Endothelial cell (in vitro differentiated cells): ENCODE measurements around the gene KCNJ4. TPM values are rescaled to one million over a fixed set of nuclear protein-coding genes. Genes with fewer than 3 reads are reported as not detected.

Experiments used
- DNase-seq: peaks from one replicate; pipeline ENCODE4 v3.0.0; 2021; ENCODE audit warnings: low spot score
- H3K27ac Mint-ChIP-seq: one replicate; pipeline ENCODE4 v1.8.0; 2021; ENCODE audit warnings: mixed read lengths, inconsistent platforms; ENCODE audit not compliant: unreplicated experiment
- H3K27me3 Mint-ChIP-seq: one replicate; pipeline ENCODE4 v1.8.0; 2021; ENCODE audit warnings: mild to moderate bottlenecking, moderate library complexity, mixed read lengths, inconsistent platforms; ENCODE audit not compliant: unreplicated experiment
- H3K36me3 Mint-ChIP-seq: one replicate; pipeline ENCODE4 v1.8.0; 2021; ENCODE audit warnings: mild to moderate bottlenecking, low read depth, mixed read lengths, inconsistent platforms; ENCODE audit not compliant: unreplicated experiment
- H3K4me1 Mint-ChIP-seq: one replicate; pipeline ENCODE4 v1.8.0; 2021; ENCODE audit warnings: mild to moderate bottlenecking, mixed read lengths, inconsistent platforms; ENCODE audit not compliant: unreplicated experiment
- H3K4me3 Mint-ChIP-seq: one replicate; pipeline ENCODE4 v1.8.0; 2021; ENCODE audit warnings: mild to moderate bottlenecking, mixed read lengths, inconsistent platforms; ENCODE audit not compliant: unreplicated experiment
- H3K9me3 Mint-ChIP-seq: one replicate; pipeline ENCODE4 v1.8.0; 2021; ENCODE audit warnings: mixed read lengths, inconsistent platforms; ENCODE audit not compliant: unreplicated experiment
- total RNA-seq: library from RNA; stranded (reverse); fragmentation: NEBNext Ultra II Directional; extraction: Animal tissue kit (Norgen Biotek cat#: 25700); gene quantifications from one replicate; pipeline ENCODE4 v1.2.1, GENCODE V29; 2021; ENCODE audit not compliant: unreplicated experiment
- TF ChIP-seq, protein P1 (sequence below): fragments of 200-600 bp; sonication (generic); IDR thresholded peaks from one replicate; pipeline ENCODE4 v1.5.0; 2021; ENCODE audit warnings: antibody characterized with exemption; ENCODE audit not compliant: unreplicated experiment

Gene KCNJ4
- total RNA-seq, 1 donor from 2014 or later = 0.21 TPM

DNA sequence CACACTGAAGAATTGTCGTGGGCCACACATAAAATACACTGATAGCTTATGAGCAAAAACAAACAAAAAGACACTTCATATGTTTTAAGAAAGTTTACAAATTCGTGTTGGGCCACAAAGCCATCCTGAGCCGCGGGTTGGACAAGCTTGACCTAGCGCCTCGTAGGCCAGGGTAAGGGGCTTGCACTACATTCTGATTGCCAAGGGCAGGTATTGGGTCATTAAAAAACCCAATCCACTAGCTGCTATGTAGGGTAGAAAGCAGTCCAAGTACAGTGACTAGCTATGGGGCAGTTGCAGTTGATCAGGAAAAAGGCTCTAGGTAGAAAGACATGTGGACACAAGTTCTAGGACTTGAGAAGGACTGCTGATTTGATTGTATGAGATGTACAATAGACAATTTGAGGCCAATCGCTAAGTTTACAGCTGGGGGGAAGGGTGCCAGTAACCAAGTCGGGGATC, 26.9 kb upstream of the KCNJ4 start:
- no peaks in the 10 kb centered on the region for H3K4me1 Mint-ChIP-seq
- peaks cover 1% of the 10 kb centered on the region for H3K27me3 Mint-ChIP-seq
- no peaks in the 10 kb centered on the region for H3K9me3 Mint-ChIP-seq
- TF ChIP-seq, protein P1, sequence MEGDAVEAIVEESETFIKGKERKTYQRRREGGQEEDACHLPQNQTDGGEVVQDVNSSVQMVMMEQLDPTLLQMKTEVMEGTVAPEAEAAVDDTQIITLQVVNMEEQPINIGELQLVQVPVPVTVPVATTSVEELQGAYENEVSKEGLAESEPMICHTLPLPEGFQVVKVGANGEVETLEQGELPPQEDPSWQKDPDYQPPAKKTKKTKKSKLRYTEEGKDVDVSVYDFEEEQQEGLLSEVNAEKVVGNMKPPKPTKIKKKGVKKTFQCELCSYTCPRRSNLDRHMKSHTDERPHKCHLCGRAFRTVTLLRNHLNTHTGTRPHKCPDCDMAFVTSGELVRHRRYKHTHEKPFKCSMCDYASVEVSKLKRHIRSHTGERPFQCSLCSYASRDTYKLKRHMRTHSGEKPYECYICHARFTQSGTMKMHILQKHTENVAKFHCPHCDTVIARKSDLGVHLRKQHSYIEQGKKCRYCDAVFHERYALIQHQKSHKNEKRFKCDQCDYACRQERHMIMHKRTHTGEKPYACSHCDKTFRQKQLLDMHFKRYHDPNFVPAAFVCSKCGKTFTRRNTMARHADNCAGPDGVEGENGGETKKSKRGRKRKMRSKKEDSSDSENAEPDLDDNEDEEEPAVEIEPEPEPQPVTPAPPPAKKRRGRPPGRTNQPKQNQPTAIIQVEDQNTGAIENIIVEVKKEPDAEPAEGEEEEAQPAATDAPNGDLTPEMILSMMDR = no peak
- H3K36me3 Mint-ChIP-seq = peaks cover 35% of the 10 kb centered on the region
- DNase-seq = no peak
- no peak overlapping the region for H3K27ac Mint-ChIP-seq
- no peak overlapping the region for H3K4me3 Mint-ChIP-seq

GRCh38 chr22:38481162-38481870, 26.3 kb upstream of the KCNJ4 start:
- TF ChIP-seq, protein P1 = no peak
- Mint-ChIP-seq H3K4me1 (no peaks in the 10 kb centered on the region), H3K27ac (peak overlapping the region; percentile 26)

GRCh38 chr22:38479096-38479837, 24.3 kb upstream of the KCNJ4 start:
- Mint-ChIP-seq H3K4me1 (no peaks in the 10 kb centered on the region), H3K27ac (no peak overlapping the region), H3K36me3 (peaks cover 27% of the 10 kb centered on the region), H3K9me3 (no peaks in the 10 kb centered on the region), H3K4me3 (no peak overlapping the region), H3K27me3 (no peaks in the 10 kb centered on the region)
- TF ChIP-seq, protein P1 = no peak
- no peak for DNase-seq

More at GRCh38 chr22:38481162-38481870, 26.3 kb upstream of the KCNJ4 start:
- no peaks in the 10 kb centered on the region for H3K9me3 Mint-ChIP-seq
- no peak for DNase-seq
- H3K4me3 Mint-ChIP-seq = no peak overlapping the region
- peaks cover 35% of the 10 kb centered on the region for H3K36me3 Mint-ChIP-seq
- peaks cover 1% of the 10 kb centered on the region for H3K27me3 Mint-ChIP-seq

- no peak overlapping the region for H3K4me3 Mint-ChIP-seq
- DNase-seq = no peak
- no peaks in the 10 kb centered on the region for H3K9me3 Mint-ChIP-seq
- H3K4me1 Mint-ChIP-seq = no peaks in the 10 kb centered on the region
- no peaks in the 10 kb centered on the region for H3K27me3 Mint-ChIP-seq
- no peak overlapping the region for H3K27ac Mint-ChIP-seq
- peaks cover 11% of the 10 kb centered on the region for H3K36me3 Mint-ChIP-seq
- TF ChIP-seq, protein P1 = no peak
These were observed 22.6 kb upstream of the KCNJ4 start for GRCh38 chr22:38477585-38477984.
